Measurements from ENCODE around the gene FOSB. TPM values are rescaled to one million over a fixed set of nuclear protein-coding genes. Genes with fewer than 3 reads are reported as not detected.

Gene FOSB
- total and polyA plus RNA-seq, 9 of the 15 experiments (the other 6 are each of a cell fraction or from before 2014, with no cell fraction given): 0.11 to 2.7 (median 0.73) TPM

- TF ChIP-seq PTRF (tag; IDR thresholded peaks at IDR 0.05): no peak
- TF ChIP-seq OTX1 (CRISPR knock-in tag; IDR thresholded peaks at IDR 0.05): no peak
- no peak for TF ChIP-seq HIVEP1 (CRISPR knock-in tag; IDR thresholded peaks at IDR 0.05)
- TF ChIP-seq GTF2A2 (tag; IDR thresholded peaks at IDR 0.05): no peak
- TF ChIP-seq NR2F6 (CRISPR knock-in tag; IDR thresholded peaks at IDR 0.05): no peak
- TF ChIP-seq SRSF9 (IDR thresholded peaks at IDR 0.05; ENCODE audit: borderline replicate concordance, low read depth, low read length): no peak
- no peak for TF ChIP-seq PYGO2 (tag; IDR thresholded peaks at IDR 0.05)
- TF ChIP-seq ZNF24 (IDR thresholded peaks at IDR 0.05): peak; percentile 98
- no peak; the same call in 1 of the 2 replicates for TF ChIP-seq TFAP4 (CRISPR knock-in tag; IDR thresholded peaks at IDR 0.05; ENCODE audit: borderline replicate concordance)
- TF ChIP-seq ELK3 (CRISPR knock-in tag; IDR thresholded peaks at IDR 0.05): no peak
- peak; percentile 63; the same call in 1 of the 2 replicates for TF ChIP-seq ELF2 (CRISPR knock-in tag; IDR thresholded peaks at IDR 0.05)
- peak; percentile 40 for TF ChIP-seq ZNF316 (IDR thresholded peaks at IDR 0.05)
- no peak for TF ChIP-seq KAT8 (IDR thresholded peaks at IDR 0.05; ENCODE audit: low read depth)
- no peak for TF ChIP-seq KAT2B (IDR thresholded peaks at IDR 0.05; ENCODE audit: low read depth, low read length)
- no peak for TF ChIP-seq ZBTB26 (CRISPR knock-in tag; IDR thresholded peaks at IDR 0.05)
- no peak for TF ChIP-seq RFX5 (IDR thresholded peaks at IDR 0.05; ENCODE audit: low read depth, low read length)
- peak; percentile 87 for TF ChIP-seq EP300 (IDR thresholded peaks at IDR 0.05; ENCODE audit: low read length)
- TF ChIP-seq FOXP4 (CRISPR knock-in tag; IDR thresholded peaks at IDR 0.05; ENCODE audit: borderline replicate concordance): no peak
- no peak for TF ChIP-seq MYNN (IDR thresholded peaks at IDR 0.05)
- no peak for TF ChIP-seq MYNN (CRISPR knock-in tag; IDR thresholded peaks at IDR 0.05)
- TF ChIP-seq ETV5 (CRISPR knock-in tag; IDR thresholded peaks at IDR 0.05; ENCODE audit: low read depth): peak; percentile 99
- no peak for TF ChIP-seq ZBTB12 (CRISPR knock-in tag; IDR thresholded peaks at IDR 0.05)
- TF ChIP-seq DMBX1 (CRISPR knock-in tag; IDR thresholded peaks at IDR 0.05; ENCODE audit: borderline replicate concordance): no peak
- no peak for TF ChIP-seq ATF1 (CRISPR knock-in tag; IDR thresholded peaks at IDR 0.05)
- 0 out of 2 replicates have a peak, but pooled peaks have one; percentile 48 for TF ChIP-seq ATF1 (tag; IDR thresholded peaks at IDR 0.05)
Observed at GRCh38 chr19:45424191-45425058, 43.4 kb upstream of the FOSB start (continued).
